K562 treated with DMSO at 1 percent for 24 hours (cell line): ENCODE data around the gene PALS1. TPM values are rescaled to one million over a fixed set of nuclear protein-coding genes. Genes with fewer than 3 reads are reported as not detected.

ENCODE experiments used
- total RNA-seq: library from RNA; unstranded; fragments of 300-600 nt; gene quantifications from 2 replicates; pipeline ENCODE4 v1.2.3, GENCODE V29; 2022; ENCODE audit warnings: low read depth; ENCODE audit not compliant: insufficient read depth

PALS1 gene
- 6.4 and 9.8 TPM in 2 replicates for total RNA-seq

GRCh38 chr14:67241411-67242167 lies at the start of gene PALS1:
TSS of gene PALS1 (plus strand) at chr14:67241435. CDS start at chr14:67279171, 37,736 bp downstream.

Other genes with a start within 250 kb of the PALS1 start
- not detected in 2 replicates for gene GARIN2, start 52.0 kb upstream of the PALS1 start, total RNA-seq
- gene ATP6V1D, start 118.4 kb downstream of the PALS1 start, total RNA-seq: 41.6 and 60.2 TPM in 2 replicates
- 52.2 and 59.3 TPM in 2 replicates for gene EIF2S1, start 118.9 kb downstream of the PALS1 start, total RNA-seq
- not detected in 2 replicates for gene PLEK2, start 170.7 kb downstream of the PALS1 start, total RNA-seq
- gene TMEM229B, start 247.3 kb downstream of the PALS1 start, total RNA-seq: 0.22 TPM in 1 of 2 replicates, not detected in the other